BJ (cell line): Measurements from ENCODE around the gene TAL1. TPM values are rescaled to one million over a fixed set of nuclear protein-coding genes. Genes with fewer than 3 reads are reported as not detected.

Experiments
- CTCF ChIA-PET: fragments of 350-600 bp; formaldehyde crosslinking; extraction: SDS; loops from one replicate; lab custom pipeline; 2021; ENCODE audit warnings: antibody characterized with exemption, inconsistent platforms; lab: Yijun Ruan, JAX
- POLR2A ChIA-PET: fragments of 300-600 bp; sonication (Branson Sonifier 250); formaldehyde crosslinking; extraction: SDS; loops from one replicate; lab custom pipeline; 2021; ENCODE audit warnings: antibody characterized with exemption; lab: Charles Lee
- DNase-seq: peaks from one replicate; pipeline ENCODE4 v3.0.0-alpha.2; 2011; ENCODE audit warnings: low read depth
- H3K27me3 ChIP-seq: 2 replicates; pipeline ENCODE4 v1.6.0; 2011; ENCODE audit warnings: low read length; ENCODE audit not compliant: control insufficient read depth, insufficient read depth
- H3K36me3 ChIP-seq: 2 replicates; pipeline ENCODE4 v1.5.1; 2011; ENCODE audit warnings: low read length; ENCODE audit not compliant: control insufficient read depth, insufficient read depth
- H3K4me3 ChIP-seq: 2 replicates; pipeline ENCODE4 v1.5.1; 2011; ENCODE audit warnings: low read depth, mild to moderate bottlenecking, control low read depth, low read length
- CTCF ChIP-seq: IDR thresholded peaks from 2 replicates; pipeline ENCODE4 v1.5.1; 2011; ENCODE audit warnings: low read depth, mild to moderate bottlenecking, control low read depth, inconsistent platforms, low read length, moderate library complexity; ENCODE audit not compliant: insufficient read depth
- polyA plus RNA-seq: library from polyadenylated mRNA; depleted of rRNA; stranded (reverse); fragments of >200 nt; gene quantifications from 2 replicates; pipeline ENCODE4 v1.2.3, GENCODE V29; 2011

TAL1 gene
- polyA plus RNA-seq, 1 experiment = not detected

GRCh38 chr1:47229886-47230691 is 1.9 kb downstream of the TAL1 start:
- CTCF ChIA-PET = no interaction called here
- Histone ChIP-seq H3K4me3 (no peak overlapping the region), H3K36me3 (no peaks in the 10 kb centered on the region), H3K27me3 (peaks cover 77% of the 10 kb centered on the region)
- POLR2A ChIA-PET = no interaction called here
- no peak for TF ChIP-seq CTCF
- no peak for DNase-seq

GRCh38 chr1:47229031-47229885 is 2.8 kb downstream of the TAL1 start:
- POLR2A ChIA-PET = no interaction called here
- CTCF ChIA-PET = interaction anchor here (1.0 kb wide), 1 partner anchor 50 kb away, joined by 3 read pairs; no protein-coding TSS in a partner anchor
- peaks cover 82% of the 10 kb centered on the region for H3K27me3 ChIP-seq
- H3K36me3 ChIP-seq = no peaks in the 10 kb centered on the region
- H3K4me3 ChIP-seq = no peak overlapping the region
- TF ChIP-seq CTCF = no peak
- no peak for DNase-seq

- TF ChIP-seq CTCF = no peak
- CTCF ChIA-PET = interaction anchor here (0.5 to 1.0 kb wide), 2 partner anchors 49 to 700 kb away, joined by 3 read pairs; no protein-coding TSS in a partner anchor
- Histone ChIP-seq H3K4me3 (no peak overlapping the region), H3K27me3 (peaks cover 85% of the 10 kb centered on the region), H3K36me3 (no peaks in the 10 kb centered on the region)
- POLR2A ChIA-PET = no interaction called here
- no peak for DNase-seq
Observed at GRCh38 chr1:47228644-47229030, 3.4 kb downstream of the TAL1 start.

- Histone ChIP-seq H3K4me3 (no peak overlapping the region), H3K27me3 (peaks cover 87% of the 10 kb centered on the region), H3K36me3 (no peaks in the 10 kb centered on the region)
- TF ChIP-seq CTCF = no peak
- DNase-seq = no peak
- ChIA-PET POLR2A (no interaction called here), CTCF (interaction anchor here (0.6 to 1.6 kb wide), 3 partner anchors 14 to 45 kb away, joined by 3 to 4 read pairs (median 3); no protein-coding TSS in a partner anchor)
Observed at GRCh38 chr1:47227341-47228232, 4.4 kb downstream of the TAL1 start.
